Muscle of arm (tissue), 12 donors: ENCODE measurements around the gene NDRG4. TPM values are rescaled to one million over a fixed set of nuclear protein-coding genes. Genes with fewer than 3 reads are reported as not detected.

Source experiments
- DNase-seq: peaks from one replicate; pipeline ENCODE4 v3.0.0-alpha.2; 2013
- polyA plus RNA-seq, 12 donors: library from polyadenylated mRNA; unstranded; fragments of 120-200 nt; gene quantifications; one replicate each; pipeline ENCODE4 v1.2.1, GENCODE V29; 2013; ENCODE audit not compliant: insufficient read length in 12 of 12

The NDRG4 gene
- polyA plus RNA-seq, 12 donors: 7.7 to 76.5 (median 13.5) TPM; not detected in 1

DNA sequence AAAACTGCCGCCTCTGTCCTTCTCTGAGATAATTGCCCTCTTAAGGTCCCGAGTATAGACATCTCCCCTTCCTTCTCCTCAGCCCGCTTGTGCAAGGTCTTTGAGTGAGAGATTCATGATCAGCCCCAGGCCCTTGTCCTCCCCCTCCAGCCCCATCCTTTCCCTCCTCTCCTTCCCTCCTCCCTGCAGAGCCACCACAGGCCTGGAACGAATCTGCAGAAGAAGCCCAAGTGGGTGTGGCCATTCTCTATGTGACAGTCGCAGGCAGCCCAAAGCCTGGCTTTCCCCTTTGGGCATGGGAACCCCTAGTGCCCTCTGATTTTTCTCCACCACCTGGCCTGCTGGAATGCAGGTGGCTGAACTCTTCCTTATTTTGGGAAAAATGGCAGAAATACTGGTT is 7.2 kb upstream of the NDRG4 start:
- DNase-seq: no peak

DNA sequence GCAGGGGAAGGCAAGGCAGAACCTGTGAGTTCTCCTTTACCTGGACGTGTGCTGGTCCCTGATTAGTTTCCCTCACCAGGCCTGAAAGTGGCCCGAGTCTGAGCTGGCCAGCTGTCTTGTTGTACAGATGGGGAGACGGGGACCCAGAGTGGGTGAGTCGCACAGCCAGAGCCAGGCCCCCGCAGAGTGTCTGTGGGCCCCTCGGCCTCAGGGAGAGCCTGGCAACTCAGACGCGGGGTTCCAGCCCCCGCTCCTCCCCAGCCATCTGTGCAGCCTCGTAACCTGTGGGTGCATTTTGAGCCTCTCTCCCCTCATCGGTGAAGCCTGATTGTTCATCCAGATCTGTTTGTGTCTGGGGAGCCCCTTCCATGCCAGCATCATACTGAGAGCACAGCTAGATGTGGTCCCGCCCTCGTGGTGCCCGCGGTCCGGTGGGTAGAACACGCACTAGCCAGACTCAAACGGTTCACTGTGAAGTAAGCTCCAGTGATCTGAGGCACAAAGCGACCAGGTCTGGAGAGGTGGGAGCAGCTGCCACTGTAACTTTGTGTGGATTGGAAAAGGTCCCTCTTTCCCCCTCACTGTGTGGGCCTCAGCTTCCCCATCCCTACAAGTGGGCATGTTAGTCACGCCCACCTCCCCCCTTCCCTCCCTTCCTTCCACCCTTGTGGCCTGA is 6.0 kb upstream of the NDRG4 start:
- DNase-seq: no peak

- DNase-seq: peak; percentile 96
These were observed 4.9 kb upstream of the NDRG4 start for GRCh38 chr16:58494981-58495520.

GRCh38 chr16:58495521-58496331 is 4.2 kb upstream of the NDRG4 start:
- no peak for DNase-seq

GRCh38 chr16:58497468-58497867 is 2.5 kb upstream of the NDRG4 start:
- DNase-seq: no peak

DNA sequence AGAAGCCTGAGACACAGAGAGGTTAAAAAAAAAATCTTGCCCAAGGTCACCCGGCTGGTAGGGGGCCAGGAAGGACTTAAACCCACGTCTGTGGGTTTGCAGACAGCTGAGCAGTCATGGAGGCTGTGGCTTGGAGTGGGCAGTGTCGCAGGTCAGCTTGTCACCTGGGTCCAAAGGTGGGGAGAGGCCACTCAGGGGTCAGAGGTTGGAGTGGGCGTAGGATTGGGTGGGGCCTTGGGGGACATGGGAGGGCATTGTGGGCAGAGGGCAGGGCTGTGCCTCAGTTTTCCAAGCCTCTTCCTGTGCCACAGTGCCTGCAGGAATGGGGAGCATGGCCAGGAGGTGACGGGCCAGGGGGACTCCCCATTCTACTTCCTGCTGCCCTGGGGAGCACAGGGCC is 2.0 kb upstream of the NDRG4 start:
- no peak for DNase-seq

GRCh38 chr16:58498341-58499091 is 1.4 kb upstream of the NDRG4 start:
- DNase-seq: no peak

GRCh38 chr16:58499092-58499511 is 841 bp upstream of the NDRG4 start:
- DNase-seq: no peak

- no peak for DNase-seq
These were observed 693 bp downstream of the NDRG4 start for GRCh38 chr16:58500430-58501241.

GRCh38 chr16:58501242-58502131 is 1.5 kb downstream of the NDRG4 start:
- DNase-seq: no peak

DNA sequence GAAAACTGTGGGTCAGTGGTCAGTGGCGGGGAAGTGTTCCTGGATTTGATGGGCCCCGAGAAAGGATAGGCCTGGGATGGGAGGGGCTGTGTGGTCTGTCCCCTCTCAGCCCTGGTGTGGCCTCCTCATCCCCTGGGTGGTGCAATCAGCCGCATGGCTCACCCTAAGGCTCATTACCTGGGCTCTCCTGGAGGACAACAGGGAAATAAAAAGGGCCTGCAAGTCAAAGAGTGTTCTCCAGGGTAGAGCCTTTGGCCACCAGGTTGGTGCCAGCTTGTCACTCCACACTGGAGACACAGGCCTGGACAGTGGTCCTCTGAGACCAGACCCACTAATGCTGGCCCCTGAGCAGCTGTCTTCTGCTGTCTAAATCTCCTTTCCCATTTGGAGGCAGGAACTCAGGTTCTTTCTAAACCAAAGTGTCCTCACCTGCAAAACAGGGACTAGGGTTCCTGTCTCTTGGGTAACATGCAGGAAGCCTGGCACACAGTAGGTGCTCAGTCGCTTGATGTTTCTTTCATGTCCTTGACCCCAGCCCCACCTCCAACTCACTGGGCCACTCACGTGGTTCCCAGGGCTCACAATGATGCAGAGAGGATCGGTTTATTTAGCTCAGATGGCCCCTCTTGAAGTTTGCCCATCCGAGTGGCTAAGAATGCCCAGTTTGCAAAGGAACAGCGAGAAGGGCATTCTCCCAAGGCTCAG is 2.4 kb downstream of the NDRG4 start:
- DNase-seq: no peak

- no peak for DNase-seq
These were observed 3.4 kb downstream of the NDRG4 start for GRCh38 chr16:58503166-58503862.

GRCh38 chr16:58503863-58504688 is 4.1 kb downstream of the NDRG4 start:
- no peak for DNase-seq

- DNase-seq: no peak
These were observed 6.6 kb downstream of the NDRG4 start for GRCh38 chr16:58506241-58507194.

DNA sequence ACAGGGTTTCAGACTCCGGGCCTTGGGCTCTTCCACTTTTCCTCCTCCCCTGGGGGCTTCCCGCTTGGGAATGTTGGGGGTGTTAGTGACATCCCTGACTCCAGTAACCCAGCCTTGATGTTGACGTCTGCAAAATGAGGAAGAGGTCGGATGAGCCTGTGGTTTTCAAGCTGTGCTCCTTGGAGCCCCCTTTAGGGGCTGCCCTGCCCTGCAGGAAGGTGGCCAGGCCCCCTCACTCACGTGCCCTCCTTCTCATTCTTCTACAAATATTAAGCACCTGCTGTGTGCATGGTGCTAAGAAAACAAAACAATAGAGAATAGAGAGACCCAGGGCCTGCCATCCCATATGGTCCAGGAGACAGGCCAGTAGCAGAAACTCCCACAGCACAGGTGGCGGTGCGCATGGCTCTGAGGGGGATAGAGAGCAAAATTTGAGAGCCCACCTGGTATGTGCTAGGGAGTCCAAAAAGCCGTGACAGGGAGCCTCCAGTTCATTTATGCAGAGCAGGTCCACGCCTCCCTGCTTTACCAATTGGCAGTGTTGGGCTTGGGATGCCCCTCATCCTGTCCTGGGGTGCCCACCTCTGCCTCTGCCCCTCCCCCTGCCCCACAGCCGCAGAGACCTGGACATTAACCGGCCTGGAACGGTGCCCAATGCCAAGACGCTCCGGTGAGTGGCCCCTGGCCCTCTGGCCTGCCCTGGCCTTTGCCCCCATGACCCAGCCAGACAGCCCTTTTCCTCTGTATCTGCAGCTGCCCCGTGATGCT is 7.4 kb downstream of the NDRG4 start:
- no peak for DNase-seq
